ENCODE data around the gene RFX3.

DNA sequence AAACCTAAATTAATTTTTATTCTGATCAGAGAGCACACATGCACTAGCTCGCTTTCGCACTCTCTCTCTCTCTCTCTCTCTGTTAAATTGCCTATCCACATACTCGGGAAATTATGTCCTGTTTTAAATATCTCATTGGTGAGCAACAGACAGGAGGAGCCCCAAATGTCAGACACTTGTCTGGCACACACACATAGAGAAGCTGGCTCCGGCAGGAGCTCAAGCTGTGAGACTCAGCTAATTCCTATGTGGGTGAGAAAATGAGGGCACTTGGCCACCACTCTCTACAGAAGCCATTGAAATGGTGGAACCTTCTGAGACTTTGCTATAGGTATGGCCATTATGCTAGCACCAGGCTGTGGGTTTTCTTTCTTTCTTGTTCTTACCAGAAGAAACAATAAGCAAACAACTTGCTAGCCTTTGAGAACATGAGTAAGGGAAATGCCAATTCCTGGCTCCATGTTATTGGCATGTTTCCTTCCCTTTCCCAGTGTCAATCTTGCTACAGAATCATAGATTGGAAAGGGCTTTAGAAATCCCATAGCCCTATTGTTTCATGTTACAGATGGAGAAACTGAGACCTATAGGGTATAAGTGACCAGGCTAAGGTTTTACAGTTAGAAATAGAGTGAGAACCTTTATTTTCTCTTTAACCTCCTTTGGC, 9.0 kb downstream of the RFX3 start:
- TF ChIP-seq, protein P1, sequence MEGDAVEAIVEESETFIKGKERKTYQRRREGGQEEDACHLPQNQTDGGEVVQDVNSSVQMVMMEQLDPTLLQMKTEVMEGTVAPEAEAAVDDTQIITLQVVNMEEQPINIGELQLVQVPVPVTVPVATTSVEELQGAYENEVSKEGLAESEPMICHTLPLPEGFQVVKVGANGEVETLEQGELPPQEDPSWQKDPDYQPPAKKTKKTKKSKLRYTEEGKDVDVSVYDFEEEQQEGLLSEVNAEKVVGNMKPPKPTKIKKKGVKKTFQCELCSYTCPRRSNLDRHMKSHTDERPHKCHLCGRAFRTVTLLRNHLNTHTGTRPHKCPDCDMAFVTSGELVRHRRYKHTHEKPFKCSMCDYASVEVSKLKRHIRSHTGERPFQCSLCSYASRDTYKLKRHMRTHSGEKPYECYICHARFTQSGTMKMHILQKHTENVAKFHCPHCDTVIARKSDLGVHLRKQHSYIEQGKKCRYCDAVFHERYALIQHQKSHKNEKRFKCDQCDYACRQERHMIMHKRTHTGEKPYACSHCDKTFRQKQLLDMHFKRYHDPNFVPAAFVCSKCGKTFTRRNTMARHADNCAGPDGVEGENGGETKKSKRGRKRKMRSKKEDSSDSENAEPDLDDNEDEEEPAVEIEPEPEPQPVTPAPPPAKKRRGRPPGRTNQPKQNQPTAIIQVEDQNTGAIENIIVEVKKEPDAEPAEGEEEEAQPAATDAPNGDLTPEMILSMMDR (IDR thresholded peaks at IDR 0.05; ENCODE audit: insufficient read depth, low read length, poor library complexity, severe bottlenecking) = no peak
- TF ChIP-seq EZH2phosphoT487 (conservative IDR thresholded peaks at IDR 0.05; ENCODE audit: low read length) = no peak

Measured in SU-DHL-6 (cell line).